M059J (cell line): ENCODE data around the gene HOXA10. TPM values are rescaled to one million over a fixed set of nuclear protein-coding genes. Genes with fewer than 3 reads are reported as not detected.

Source experiments
- DNase-seq: peaks from one replicate; pipeline ENCODE4 v3.0.0-alpha.2; 2012; ENCODE audit warnings: low read depth
- total RNA-seq: library from RNA; depleted of rRNA; stranded (reverse); fragments of >200 nt; shearing (Covaris generic); gene quantifications from 2 replicates; pipeline ENCODE4 v1.2.3, GENCODE V29; 2014; rRNA removed

HOXA10 gene
- 15.4 and 16.7 TPM in 2 replicates for total RNA-seq

DNA sequence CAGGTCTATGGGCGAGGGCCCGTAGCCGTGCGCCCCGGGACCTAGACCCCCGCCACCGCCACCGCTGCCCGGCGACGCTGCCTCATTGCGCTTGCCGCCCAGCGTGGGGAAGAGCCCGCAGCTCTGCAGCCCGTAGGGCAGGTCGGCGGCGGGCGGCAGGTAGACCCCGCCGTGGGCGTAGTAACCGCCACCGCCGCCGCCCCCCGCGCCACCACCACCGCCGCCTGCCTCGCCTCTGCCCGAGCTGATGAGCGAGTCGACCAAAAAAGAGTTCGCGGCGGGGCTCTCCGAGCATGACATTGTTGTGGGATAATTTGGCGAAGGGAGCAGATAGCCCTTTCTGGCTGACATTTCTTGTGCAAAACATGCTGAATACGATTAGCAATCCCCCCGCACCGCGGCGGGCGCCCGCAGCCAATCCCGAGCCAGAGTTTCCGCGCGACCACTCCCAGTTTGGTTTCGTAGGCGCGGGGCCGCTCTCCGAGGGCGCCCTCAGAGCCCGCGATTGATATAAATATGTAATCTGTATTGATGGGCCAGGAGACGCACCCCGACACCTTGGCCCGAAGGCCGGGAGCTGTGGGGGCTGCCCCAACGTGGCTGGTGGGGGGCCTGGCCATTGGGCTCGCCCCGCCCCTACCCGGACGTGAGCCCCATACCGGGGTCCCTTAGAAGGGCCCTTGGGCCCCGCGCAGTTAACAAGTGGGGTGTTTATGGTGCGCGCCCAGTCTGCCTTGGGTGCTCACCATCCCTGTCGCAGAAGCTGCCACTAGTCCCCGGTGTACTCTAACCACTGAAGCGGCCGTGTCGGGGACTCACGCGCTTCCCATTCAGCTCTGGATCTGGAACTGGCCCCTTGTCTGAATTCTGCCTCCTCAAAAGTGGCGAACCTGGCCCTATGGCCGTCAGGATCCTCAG is at the start of gene HOXA10:
HOXA10 (minus strand) TSS at position 365 of the 918 bp plus-strand sequence; CDS start at position 351, 14 bp downstream.
- no peak for DNase-seq

DNA sequence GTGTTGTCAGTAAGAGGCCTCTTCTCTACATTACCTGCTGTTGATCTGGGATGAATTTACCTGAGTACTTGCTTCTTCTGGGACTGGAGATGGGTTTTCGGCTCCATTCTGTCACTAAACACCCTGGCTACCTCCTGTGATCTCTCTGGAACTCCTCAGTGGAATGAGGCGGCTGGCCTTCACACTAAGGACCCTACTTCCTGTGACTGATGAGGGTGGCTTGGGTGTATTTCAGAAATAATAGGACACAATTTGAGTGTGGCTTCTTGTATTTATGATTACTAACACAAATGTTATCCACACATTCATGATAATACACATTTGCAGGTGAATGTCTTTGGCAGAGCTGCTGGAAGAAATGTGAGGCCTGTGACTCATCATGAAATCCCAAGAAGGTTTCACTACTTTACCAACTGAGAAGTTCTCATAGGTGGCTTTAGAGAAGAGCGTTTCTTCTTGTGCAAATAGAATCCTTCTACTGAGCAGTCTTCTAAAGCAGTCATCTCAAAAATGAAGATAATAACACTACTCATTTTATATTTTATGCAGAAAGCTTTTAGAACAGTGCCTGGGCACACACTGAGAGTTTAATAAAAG is 47.2 kb upstream of the HOXA10 start:
- peak; percentile 46 for DNase-seq

DNA sequence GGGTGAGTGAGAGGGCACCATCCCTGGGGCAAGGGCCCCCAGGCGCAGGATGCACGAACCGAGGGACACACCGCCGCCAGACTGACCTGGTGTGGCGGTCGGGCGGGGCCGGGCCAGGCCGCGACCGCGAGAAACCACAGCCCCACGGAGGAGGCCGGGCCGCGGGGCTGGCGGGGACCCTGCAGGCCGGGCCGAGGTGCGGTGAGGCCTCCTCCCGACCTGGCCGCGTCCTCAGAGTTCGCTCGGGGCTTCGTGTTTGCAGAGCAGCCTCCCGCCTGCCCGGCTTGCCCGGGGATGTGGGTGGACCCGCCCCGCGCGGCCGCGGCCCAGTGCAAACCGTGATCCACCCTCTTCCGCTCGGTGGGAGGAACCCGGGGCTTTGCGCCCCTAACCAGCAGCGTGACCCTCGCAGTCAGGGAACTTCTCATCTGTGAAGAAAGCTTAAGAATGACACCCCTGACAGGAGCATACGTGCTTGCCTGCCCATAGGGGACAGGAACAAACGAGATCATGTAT is 46.4 kb upstream of the HOXA10 start:
- DNase-seq, result no peak

DNA sequence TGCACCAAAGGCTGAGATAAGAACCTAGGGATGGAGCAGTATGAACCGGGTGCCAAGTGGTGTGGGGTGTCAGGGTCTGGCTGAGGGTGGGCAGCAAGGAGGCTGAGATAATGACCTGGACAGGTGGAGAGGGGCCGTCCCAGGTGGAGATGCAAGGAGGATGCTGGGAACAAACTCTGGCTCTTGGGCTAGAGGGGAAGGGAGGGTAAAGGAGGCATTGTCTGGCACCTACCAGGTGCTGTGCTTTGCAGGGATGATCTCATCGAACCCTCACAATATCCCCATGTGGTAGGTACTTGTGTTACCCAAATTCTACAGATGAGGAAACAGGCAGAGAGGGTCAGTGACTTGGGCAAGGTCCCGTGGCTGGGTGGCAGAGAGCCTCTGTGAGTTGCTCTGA is 45.7 kb upstream of the HOXA10 start:
- no peak for DNase-seq

DNA sequence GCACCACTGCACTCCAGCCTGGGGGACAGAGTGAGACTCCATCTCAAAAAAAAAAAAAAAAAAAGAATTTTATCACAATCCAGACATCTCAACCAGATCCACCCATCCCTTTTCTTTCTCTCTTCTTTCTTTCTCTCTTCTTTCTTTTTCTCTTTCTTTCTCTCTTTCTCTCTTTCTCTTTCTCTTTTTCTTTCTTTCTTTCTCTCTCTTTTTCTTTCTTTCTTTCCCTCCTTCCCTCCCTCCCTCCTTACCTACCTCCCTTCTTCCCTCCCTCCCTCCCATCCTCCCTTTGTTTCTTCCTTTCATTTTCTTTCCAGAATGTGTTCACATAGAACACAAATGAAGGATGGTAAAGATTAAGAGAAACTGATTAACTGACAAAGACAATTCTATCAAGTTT is 43.8 kb upstream of the HOXA10 start:
- DNase-seq, result no peak

DNA sequence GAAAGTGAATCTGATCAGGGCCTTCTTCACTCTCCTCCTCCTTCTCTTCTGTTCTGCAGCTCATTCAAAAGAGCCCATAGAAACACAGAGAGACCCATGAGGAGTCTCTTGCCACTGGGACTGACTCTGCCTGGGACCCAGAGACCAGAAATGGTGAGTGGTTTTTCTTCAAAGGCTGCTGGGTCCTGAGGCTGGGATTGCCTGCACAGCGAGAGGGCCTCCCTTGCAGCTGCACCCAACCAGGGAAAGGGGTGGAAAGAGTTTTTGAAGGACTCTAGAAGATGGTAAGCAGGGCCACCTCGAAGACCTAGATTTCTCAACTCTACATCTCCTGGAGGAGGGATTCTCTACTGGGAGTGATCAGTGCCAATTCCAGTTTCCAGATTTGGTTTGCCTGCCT is 41.2 kb upstream of the HOXA10 start:
- DNase-seq, result no peak

DNA sequence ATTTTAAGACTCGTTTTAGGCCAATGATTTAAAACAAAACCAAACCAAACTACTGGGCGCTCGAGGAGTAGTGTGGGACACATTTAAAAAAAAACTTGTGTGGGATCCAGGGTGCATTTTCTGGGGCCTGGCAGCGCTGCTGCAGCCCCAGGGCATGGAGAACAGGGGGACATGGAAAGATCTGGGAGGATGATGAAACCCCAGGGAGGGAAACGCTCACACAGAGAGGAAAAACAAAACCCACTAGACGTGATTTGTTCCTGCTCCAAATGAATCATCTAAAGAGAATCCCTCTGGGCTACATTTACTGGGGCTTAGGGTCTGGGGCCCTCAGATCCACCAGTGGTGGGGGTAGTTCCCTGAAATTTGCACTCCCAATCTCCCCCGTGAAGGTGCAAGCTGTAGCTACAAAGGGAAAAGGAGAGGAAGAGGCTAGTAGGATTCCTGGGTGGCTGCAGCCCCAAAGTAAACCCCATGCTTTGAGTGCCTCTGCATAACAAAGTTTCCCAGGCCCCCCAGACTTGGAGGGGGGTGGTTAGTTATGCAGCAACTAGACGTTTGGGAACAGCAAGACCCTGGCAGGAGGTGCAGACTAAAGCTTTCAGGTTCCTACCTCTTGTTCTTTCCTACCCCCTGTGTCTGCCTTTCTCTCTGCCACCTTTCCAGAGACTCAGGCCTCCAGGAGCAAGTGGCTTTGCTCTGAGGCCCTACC is 40.3 kb upstream of the HOXA10 start:
- DNase-seq, result peak; percentile 31

DNA sequence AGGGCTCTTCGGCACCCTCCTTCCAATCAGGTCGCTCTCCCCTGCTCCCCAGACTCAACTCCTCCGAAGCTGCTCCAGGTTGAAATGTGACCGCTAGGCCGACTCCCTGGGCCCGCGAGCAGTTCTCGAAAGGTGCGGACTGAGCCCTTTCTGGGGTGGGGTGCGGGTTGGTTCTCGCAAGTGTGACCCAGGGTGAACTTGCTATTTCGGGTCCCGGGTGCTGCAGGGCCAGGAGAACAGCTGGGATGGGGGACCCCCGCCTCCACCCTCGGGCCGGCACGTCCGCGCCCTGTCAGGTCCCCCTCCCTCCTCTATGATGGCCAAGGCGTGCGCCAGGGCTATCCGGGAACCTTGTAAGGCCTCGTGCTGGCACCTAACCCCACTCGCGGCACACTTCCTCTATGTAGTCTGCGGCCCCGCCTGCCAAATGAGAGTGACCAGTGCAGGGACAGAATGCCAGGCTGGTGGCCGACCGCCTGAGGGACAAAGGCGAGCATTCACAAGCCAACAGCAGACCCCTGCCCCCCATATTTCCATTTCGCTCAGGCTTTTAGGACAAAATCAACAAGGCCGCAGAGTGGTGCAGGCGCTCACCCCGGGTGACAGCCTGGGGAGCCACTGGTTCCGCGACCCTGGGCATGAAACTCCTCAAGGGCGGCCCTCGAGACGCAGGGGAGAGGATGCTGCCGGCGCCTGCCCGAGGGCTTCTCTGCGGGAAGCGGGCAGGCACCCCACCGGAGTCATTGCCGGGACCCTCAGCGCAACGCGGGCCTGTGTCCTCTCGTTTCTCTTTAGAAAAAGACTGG is 39.5 kb upstream of the HOXA10 start:
- DNase-seq, result no peak

DNA sequence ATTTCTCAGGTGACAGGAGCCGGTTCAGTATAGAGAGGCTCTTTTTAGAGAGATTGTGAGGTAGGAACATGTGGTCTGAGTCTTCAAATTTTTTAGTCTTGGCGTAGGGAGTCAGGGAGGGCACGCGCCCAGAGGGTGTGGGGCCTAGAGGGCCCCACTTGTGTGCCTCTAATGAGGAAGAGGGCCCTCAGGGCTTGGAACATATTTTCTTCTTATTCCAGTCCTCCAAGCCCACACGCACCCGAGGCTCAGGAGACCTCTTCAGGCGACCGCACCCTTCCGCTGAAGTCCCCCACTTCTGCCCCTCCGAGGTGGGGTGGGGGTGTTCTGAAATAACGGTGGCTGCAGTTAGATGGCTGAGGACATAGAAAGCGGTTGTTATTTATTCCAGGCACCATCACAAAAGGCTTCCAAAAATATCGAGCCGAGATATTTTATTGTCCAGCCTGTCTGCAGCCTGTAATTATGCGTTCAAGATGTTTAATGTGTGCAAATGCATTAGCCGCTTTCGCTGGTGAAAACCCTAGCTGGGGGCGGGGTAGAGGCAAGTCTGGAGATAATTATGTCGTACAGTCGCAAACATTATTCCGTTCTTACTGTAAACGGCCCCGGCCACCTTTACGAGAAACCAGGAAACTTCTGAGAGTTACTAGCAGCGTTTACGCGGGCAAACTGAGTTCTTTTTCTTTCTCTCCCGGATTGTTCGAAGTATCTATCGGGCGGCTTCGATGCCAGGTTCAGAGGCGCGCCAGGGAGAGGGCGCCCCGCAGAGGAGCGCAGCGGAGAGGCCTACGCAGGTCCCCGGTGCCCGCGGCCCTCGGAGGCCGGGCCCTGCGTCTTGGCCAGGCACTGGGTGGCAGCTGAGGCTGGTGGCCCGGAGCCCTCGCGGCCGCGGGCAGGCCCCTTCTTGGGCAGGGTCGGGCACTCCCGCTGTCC is 38.6 kb upstream of the HOXA10 start:
- DNase-seq, result no peak

DNA sequence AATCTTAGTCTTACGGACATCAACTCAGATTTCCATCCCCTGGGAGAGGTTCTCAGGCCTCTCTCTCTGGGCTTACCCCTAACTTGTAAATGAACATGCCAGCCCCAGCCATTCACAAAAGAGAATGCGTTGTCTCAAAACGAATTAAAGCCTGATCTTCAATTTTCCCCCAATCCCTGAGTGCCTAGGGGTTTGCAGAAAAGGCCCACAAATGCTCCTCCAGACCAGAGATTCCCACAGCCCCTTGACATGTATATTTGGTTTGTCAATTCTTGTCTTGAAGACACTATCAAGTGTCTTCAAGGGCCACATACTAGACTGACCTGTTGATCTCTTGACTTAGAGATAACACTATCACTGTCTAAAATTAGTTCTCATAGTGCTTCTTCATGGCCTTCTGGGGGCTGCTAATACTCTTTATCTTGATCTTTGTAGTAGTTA is 37.7 kb upstream of the HOXA10 start:
- no peak for DNase-seq

DNA sequence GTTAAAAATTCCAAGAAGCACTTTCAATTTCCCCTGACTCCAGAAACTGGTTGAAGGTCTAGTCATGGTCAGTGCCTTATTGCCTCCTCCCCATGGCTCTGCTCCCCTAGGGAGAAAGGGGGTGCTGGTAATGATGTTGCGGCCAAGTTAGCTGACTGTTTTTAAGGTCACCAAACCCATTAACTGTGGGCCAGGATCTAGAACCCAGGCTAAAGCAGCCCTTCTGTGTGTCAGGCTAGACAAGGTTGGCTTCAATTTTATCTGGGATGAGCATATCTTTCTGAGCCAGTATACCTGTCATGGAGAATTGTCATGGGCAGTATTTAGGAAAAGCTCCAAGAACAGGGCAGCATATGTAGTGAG is 36.9 kb upstream of the HOXA10 start:
- DNase-seq, result no peak

DNA sequence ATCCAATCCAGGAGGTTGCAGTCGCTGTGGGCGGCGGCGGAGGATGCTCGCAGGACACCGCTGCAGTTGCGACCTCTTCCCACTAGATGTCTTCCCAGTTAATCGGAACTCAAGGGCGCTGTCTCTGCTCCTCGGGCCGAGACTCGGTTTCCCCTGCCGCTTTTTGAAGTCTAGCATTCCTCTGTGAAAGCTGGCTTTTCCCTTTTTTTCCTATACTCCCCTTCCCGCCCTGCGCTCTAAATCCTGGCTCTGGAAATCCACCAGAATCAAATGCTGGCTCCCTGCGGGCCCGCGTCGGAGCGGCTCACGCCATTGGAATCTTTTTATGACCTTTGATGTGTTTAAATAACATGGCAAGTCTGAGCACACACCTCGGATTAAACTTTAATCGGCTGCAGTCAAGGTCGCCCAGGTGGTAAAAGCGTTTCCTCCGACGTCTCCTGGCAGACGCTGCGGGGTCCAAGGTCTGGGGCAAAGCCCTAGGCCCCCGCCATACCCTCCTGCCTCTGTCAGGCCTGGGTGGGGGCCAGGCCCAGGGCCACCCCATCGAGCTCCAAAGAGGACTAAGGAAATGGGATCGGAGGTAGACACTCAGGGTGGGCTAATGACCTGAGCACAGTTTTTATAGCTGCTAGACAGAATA is 36.4 kb upstream of the HOXA10 start:
- peak; percentile 28 for DNase-seq

DNA sequence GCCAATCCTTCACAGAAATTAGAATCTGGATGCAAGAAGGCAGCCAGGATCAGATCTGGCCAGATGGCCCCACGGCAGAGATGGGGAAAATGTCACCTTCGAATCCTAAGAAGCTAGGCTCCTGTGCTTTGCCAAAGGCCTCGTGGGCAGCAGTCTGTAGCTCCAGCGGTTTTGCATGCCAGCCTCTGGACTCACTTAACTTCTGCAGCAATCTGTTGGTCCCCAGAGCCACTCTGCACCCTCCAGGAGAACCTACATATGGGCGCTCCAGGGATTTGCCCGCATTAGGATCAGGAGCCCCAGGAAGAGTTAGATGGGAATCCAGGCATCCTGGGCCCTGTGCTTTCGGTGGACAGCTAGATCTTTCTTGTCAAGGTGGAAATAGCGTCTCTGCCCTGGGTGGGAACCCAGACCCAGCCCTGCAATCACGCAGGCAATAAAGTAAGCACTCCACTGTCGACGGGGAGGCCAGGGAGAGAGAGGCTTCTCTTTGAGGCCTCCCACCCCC is 35.9 kb upstream of the HOXA10 start:
- DNase-seq, result no peak

DNA sequence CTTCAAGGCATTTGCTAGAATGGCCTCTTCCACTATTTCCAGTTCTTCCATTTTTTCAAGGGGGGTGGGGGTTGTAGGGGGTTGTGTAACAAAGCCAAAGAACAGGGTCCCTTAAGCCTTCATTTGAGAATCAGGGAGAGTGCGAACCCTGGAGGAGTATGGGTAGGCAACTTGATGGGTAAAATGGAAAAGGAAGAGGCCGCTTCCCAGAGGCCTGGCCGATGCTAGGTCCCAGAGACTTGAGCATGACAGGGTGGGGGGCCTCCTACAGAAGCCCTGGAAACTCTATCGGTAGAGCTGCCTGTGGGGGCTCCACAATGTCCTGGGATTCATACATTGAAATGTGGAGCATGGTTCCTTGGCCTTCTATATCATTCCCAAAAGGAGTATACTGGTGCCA is 34.9 kb upstream of the HOXA10 start:
- no peak for DNase-seq

DNA sequence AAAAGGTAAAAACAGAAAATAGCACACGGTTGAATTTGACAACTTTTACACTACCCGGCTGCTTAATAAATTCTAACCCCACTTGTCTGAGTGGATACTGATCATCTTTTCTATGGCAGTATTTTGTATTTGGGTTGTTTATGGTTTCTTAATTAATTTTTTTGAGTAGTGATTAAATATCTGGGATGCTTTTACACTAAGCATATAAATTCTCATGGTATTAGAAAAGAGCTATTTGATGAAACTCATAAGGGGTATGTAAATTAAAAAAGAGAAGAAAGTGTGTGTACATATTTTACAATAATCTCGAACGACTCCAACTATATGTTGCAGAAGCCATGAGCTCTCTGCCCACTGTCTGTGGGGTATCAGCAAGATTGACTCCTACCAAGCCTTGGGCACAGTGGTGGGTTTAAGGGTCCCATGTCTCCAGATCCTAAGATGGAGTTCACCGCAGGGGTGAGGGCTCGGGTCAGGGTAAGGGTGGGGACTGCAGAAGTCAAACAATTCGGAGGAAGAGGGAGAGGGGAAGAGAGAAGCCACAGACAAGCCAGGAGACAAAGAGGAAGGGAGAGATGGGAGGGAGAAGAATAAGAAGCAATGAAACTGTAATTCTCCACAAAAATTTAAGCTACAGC is 33.3 kb upstream of the HOXA10 start:
- DNase-seq, result no peak

DNA sequence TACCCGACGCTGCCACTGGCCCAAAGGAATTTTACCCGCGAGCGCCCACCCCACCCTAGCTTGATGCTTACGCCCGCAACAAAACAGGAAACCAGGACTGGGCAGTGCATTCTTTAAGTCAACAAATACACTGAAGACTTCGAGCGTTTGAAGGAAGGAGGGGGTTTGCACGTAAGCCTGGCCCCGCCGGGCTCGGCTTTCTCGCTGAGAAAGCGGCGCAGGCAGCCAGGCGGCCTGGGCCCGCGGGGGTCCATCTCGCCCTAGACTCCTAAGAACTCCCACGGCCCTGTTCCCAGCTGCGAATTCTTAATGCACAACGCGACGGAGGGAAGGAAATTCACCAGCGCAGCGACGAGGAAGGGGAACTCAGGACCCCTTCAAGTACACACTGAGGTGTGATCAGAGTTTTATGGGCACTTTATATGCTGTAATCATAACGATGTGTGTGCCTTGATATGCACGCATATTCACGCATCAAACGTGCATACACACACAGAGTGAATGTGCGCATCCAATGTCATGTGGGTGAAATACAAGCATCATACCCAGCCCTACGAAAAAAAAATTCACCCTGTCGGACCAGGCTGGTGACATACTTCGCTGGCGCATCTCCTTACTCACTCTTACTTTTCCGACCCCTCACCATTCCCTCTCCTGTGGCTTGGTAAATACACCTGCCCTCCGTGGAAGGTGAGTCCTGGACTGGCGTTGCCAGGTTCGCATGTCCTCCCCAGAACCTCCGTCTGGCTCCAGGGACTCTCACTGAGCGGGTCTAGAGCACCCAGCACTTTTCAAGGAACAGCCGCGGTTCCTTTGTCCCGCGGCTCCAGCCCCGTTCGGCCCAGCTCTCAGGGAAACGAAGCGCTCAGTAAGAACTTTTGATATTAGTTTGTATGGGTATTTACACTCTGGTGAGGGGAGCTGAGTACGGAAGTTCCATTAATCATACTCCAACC is 31.5 kb upstream of the HOXA10 start:
- no peak for DNase-seq

DNA sequence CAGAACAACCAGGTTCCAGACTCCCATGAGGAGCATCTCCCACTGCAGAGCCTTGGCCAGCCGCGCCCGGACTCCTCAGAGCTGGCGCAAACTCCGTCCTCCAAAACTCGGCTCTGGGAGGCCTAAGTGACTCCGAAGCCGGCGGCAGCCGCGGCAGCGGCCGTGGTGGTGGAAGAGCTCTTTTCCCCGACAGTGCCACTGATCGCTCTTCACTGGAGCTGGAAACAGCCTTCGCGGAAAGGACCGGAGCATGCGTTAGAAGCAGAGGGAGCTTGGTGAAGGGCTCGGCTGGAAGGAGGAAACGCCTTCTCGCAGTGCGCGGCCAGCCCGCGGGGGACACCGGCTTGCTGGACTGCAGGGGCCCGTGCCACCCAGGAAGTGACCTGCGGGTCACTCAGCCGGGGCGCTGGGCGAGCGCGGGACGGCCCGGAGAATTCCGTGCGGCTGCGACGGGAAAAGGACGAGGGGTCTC is 30.8 kb upstream of the HOXA10 start:
- DNase-seq, result peak; percentile 33
